Parathyroid adenoma (tissue), 2 donors: ENCODE measurements around the gene ZNF708.
"Not testable (repeated sequence)": the region's sequence is repeated elsewhere in the genome, so short reads cannot be mapped to it uniquely, and the experiment has no call there.

ENCODE experiments used
- H2AFZ ChIP-seq: fragments of 300-600 bp; sonication (generic); one replicate; pipeline ENCODE4 v1.7.0; 2017; ENCODE audit warnings: antibody characterized with exemption, mild to moderate bottlenecking
- H3K27ac ChIP-seq: fragments of 300-600 bp; sonication (generic); one replicate; pipeline ENCODE4 v1.7.0; 2017
- H3K27me3 ChIP-seq: fragments of 300-600 bp; sonication (generic); one replicate; pipeline ENCODE4 v1.7.0; 2017; ENCODE audit warnings: low read length; ENCODE audit not compliant: control insufficient read depth, insufficient read depth
- H3K36me3 ChIP-seq: fragments of 300-600 bp; sonication (generic); one replicate; pipeline ENCODE4 v1.7.0; 2017; ENCODE audit warnings: low read length; ENCODE audit not compliant: control insufficient read depth, insufficient read depth
- H3K4me1 ChIP-seq: fragments of 300-600 bp; sonication (generic); one replicate; pipeline ENCODE4 v1.7.0; 2017; ENCODE audit warnings: control low read depth
- H3K4me2 ChIP-seq: fragments of 300-600 bp; sonication (generic); one replicate; pipeline ENCODE4 v1.7.0; 2017; ENCODE audit warnings: low read length
- H3K4me3 ChIP-seq: fragments of 300-600 bp; sonication (generic); one replicate; pipeline ENCODE4 v1.7.0; 2017; ENCODE audit warnings: low read depth, low read length
- H3K79me2 ChIP-seq: fragments of 300-600 bp; sonication (generic); one replicate; pipeline ENCODE4 v1.7.0; 2017; ENCODE audit warnings: control low read depth
- H3K9ac ChIP-seq: fragments of 300-600 bp; sonication (generic); one replicate; pipeline ENCODE4 v1.7.0; 2017; ENCODE audit warnings: mild to moderate bottlenecking
- H3K9me3 ChIP-seq: fragments of 300-600 bp; sonication (generic); one replicate; pipeline ENCODE4 v1.7.0; 2017; ENCODE audit warnings: low read length; ENCODE audit not compliant: control insufficient read depth
- CTCF ChIP-seq: fragments of 300-600 bp; sonication (generic); IDR thresholded peaks from one replicate; pipeline ENCODE4 v1.7.0; 2017; ENCODE audit warnings: antibody characterized with exemption, mild to moderate bottlenecking
- donor health status: primary hyperparathyroidism.

Gene ZNF708

DNA sequence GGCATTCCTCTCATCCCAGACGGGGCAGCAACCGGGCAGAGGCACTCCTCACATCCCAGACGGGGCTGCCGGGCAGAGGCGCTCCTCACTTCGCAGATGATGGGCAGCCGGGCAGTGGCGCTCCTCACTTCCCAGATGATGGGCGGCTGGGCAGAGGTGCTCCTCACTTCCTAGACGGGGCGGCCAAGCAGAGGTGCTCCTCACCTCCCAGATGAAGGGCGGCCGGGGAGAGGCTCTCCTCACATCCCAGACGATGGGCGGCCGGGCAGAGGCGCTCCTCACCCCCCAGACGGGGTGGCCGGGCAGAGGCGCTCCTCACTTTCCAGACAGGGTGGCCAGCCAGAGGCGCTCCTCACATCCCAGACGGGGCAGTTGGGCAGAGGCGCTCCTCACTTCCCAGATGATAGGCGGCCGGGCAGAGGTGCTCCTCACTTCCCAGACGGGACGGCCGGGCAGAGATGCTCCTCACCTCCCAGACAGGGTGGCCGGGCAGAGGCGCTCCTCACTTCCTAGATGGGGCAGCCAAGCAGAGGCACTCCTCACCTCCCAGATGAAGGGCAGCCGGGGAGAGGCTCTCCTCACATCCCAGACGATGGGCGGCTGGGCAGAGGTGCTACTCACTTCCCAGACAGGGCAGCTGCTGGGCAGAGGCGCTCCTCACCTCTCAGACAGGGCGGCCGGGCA is 68.9 kb downstream of the ZNF708 start:
- H3K9me3 ChIP-seq = no peaks in the 10 kb centered on the region
- H3K4me3 ChIP-seq = no peak overlapping the region
- H3K4me1 ChIP-seq = no peaks in the 10 kb centered on the region
- TF ChIP-seq CTCF = no peak
- H3K9ac ChIP-seq = no peak overlapping the region
- no peaks in the 10 kb centered on the region for H3K79me2 ChIP-seq
- H3K27me3 ChIP-seq = no peaks in the 10 kb centered on the region
- no peak overlapping the region for H2AFZ ChIP-seq
- no peaks in the 10 kb centered on the region for H3K36me3 ChIP-seq
- no peak overlapping the region for H3K4me2 ChIP-seq
- no peak overlapping the region for H3K27ac ChIP-seq

DNA sequence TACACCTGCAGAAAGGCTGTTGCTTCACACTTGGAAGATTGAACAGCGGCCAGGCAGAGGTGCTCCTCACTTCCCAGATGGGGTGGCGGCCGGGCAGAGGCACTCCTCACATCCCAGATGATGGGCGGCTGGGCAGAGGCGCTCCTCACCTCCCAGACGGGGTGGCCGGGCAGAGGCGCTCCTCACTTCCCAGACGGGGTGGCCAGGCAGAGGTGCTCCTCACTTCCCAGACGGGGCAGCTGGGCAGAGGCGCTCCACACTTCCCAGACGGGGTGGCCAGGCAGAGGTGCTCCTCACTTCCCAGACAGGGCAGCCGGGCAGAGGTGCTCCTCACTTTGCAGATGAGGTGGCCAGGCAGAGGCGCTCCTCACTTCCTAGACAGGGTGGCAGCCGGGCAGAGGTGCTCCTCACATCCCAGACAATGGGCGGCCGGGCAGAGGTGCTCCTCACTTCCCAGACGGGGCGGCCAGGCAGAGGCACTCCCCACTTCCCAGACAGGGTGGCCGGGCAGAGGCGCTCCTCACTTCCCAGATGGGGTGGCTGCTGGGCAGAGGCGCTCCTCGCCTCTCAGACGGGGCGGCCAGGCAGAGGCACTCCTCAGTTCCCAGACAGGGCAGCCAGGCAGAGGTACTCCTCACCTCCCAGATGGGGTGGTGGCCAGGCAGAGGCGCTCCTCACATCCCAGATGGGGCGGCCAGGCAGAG is 69.6 kb downstream of the ZNF708 start:
- H3K4me3 ChIP-seq, H3K4me1 ChIP-seq, H3K9me3 ChIP-seq, H3K27ac ChIP-seq, H3K36me3 ChIP-seq, H3K9ac ChIP-seq, H3K79me2 ChIP-seq, H2AFZ ChIP-seq, H3K27me3 ChIP-seq, H3K4me2 ChIP-seq: not testable (repeated sequence)

- H3K27me3 ChIP-seq = no peaks in the 10 kb centered on the region
- H3K36me3 ChIP-seq = no peaks in the 10 kb centered on the region
- H2AFZ ChIP-seq = no peak overlapping the region
- no peak overlapping the region for H3K4me3 ChIP-seq
- TF ChIP-seq CTCF = peak; percentile 48
- H3K9me3 ChIP-seq = no peaks in the 10 kb centered on the region
- no peak overlapping the region for H3K9ac ChIP-seq
- no peaks in the 10 kb centered on the region for H3K4me1 ChIP-seq
- H3K27ac ChIP-seq = no peak overlapping the region
- no peaks in the 10 kb centered on the region for H3K79me2 ChIP-seq
- H3K4me2 ChIP-seq = no peak overlapping the region
Measured at GRCh38 chr19:21256722-21257121, 72.5 kb downstream of the ZNF708 start.
